ENCODE measurements around the gene GATA1.

Gene GATA1

GRCh38 chrX:48786341-48786800 is at the start of gene GATA1:
Gene GATA1 (plus strand): TSS chrX:48786590. CDS start chrX:48791110, 4,520 bp downstream.
- Histone ChIP-seq H3K36me3 (replicated peaks) (no peaks in the 10 kb centered on the region), H3K27me3 (ENCODE audit: low read depth) (peaks cover 10% of the 10 kb centered on the region; the same call in 1 of the 2 replicates), H3K9me3 (no peaks in the 10 kb centered on the region), H3K4me3 (no peak within 1 kb of the TSS), H3K4me1 (no peaks in the 10 kb centered on the region)
- DNase-seq (ENCODE audit: low spot score in 2 of 2), result no peak
- in situ Hi-C loops (cut with MboI; ENCODE audit: low sequenced_read_pairs), result no loop called here

- in situ Hi-C loops (cut with MboI; ENCODE audit: low sequenced_read_pairs), result no loop called here
- Histone ChIP-seq H3K27me3 (ENCODE audit: low read depth) (no peaks in the 10 kb centered on the region), H3K4me1 (peaks cover 7% of the 10 kb centered on the region), H3K36me3 (replicated peaks) (no peaks in the 10 kb centered on the region), H3K4me3 (peak overlapping the region; percentile 58), H3K9me3 (no peaks in the 10 kb centered on the region)
- no peak for DNase-seq (ENCODE audit: low spot score in 2 of 2)
These were observed 49.5 kb upstream of the GATA1 start for GRCh38 chrX:48736878-48737212.

DNA sequence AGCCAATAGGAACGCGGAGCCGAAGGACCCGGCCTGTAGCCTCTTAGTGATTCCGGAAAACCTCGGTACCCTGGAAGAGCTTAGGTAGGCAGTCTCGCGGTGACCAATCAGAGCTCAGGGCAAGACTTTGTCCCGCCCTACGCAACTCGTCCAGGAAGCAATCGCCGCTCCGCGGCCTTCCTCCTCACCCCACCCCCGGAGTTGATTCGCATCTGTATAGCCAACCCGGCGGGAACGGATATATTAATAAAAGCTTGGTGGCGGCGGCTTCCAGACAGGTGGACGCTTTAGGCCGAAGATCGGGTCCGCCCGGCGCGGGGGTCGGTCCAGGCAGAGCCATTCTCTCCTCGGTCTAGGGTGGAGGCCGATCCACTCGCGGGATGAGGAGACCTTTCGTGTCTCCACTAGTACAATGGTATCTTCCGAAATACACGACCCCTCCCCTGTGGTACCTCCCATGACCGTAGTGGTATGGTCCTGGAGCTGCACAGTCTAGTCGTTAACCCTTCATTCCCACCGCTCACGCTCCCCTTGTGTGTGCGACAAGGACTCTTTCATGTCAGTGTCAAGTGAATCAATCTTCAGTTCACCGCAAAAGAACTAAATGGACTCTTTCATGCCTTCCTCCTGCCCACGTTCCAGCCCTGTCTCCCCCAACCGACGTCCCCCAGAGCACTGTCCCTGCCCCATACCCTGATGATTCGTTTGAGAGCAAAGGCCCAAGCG is 49.0 kb upstream of the GATA1 start:
- DNase-seq (ENCODE audit: low spot score in 2 of 2), result peak; percentile 97 to 99
- no peaks in the 10 kb centered on the region for H3K36me3 ChIP-seq (replicated peaks)
- no peaks in the 10 kb centered on the region for H3K27me3 ChIP-seq (ENCODE audit: low read depth)
- peak overlapping the region; percentile 58 for H3K4me3 ChIP-seq
- H3K9me3 ChIP-seq, result no peaks in the 10 kb centered on the region
- in situ Hi-C loops (cut with MboI; ENCODE audit: low sequenced_read_pairs), result no loop called here
- peaks cover 7% of the 10 kb centered on the region for H3K4me1 ChIP-seq

GRCh38 chrX:48737940-48738339 is 48.5 kb upstream of the GATA1 start:
- H3K9me3 ChIP-seq, result no peaks in the 10 kb centered on the region
- DNase-seq (ENCODE audit: low spot score in 2 of 2), result no peak
- in situ Hi-C loops (cut with MboI; ENCODE audit: low sequenced_read_pairs), result no loop called here
- H3K27me3 ChIP-seq (ENCODE audit: low read depth), result no peaks in the 10 kb centered on the region
- H3K4me1 ChIP-seq, result peaks cover 7% of the 10 kb centered on the region
- peak overlapping the region; percentile 58 for H3K4me3 ChIP-seq
- H3K36me3 ChIP-seq (replicated peaks), result no peaks in the 10 kb centered on the region

GRCh38 chrX:48741834-48742233 is 44.6 kb upstream of the GATA1 start:
- Histone ChIP-seq H3K4me1 (peaks cover 7% of the 10 kb centered on the region), H3K27me3 (ENCODE audit: low read depth) (no peaks in the 10 kb centered on the region), H3K4me3 (no peak overlapping the region), H3K36me3 (replicated peaks) (no peaks in the 10 kb centered on the region), H3K9me3 (no peaks in the 10 kb centered on the region)
- in situ Hi-C loops (cut with MboI; ENCODE audit: low sequenced_read_pairs), result no loop called here
- DNase-seq (ENCODE audit: low spot score in 2 of 2), result no peak

DNA sequence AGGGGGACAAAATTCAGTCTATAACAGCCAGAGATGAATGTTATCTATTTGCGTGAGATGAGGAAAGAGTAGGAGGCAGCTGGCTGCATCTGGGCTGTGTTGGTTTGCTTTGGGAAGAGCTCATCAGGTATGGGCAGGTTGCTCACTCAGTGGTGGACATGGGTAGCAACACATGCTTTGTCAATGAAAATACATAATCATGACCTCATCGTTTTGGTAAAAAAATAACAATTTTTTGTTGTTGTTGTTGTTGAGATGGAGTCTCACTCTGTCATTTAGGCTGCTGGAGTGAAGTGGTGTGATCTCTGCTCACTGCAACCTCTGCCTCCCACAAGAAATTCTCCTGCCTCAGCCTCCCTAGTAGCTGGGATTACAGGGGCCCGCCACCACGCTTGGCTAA is 41.2 kb upstream of the GATA1 start:
- Histone ChIP-seq H3K4me3 (no peak overlapping the region), H3K9me3 (no peaks in the 10 kb centered on the region), H3K4me1 (no peaks in the 10 kb centered on the region), H3K27me3 (ENCODE audit: low read depth) (no peaks in the 10 kb centered on the region), H3K36me3 (replicated peaks) (no peaks in the 10 kb centered on the region)
- in situ Hi-C loops (cut with MboI; ENCODE audit: low sequenced_read_pairs), result no loop called here
- DNase-seq (ENCODE audit: low spot score in 2 of 2), result no peak

- in situ Hi-C loops (cut with MboI; ENCODE audit: low sequenced_read_pairs), result no loop called here
- Histone ChIP-seq H3K27me3 (ENCODE audit: low read depth) (no peaks in the 10 kb centered on the region), H3K36me3 (replicated peaks) (no peaks in the 10 kb centered on the region), H3K4me3 (no peak overlapping the region), H3K4me1 (no peaks in the 10 kb centered on the region), H3K9me3 (no peaks in the 10 kb centered on the region)
- no peak for DNase-seq (ENCODE audit: low spot score in 2 of 2)
These were observed 38.9 kb upstream of the GATA1 start for GRCh38 chrX:48747415-48748016.

- H3K27me3 ChIP-seq (ENCODE audit: low read depth), result no peaks in the 10 kb centered on the region
- no peaks in the 10 kb centered on the region for H3K4me1 ChIP-seq
- in situ Hi-C loops (cut with MboI; ENCODE audit: low sequenced_read_pairs), result no loop called here
- no peaks in the 10 kb centered on the region for H3K36me3 ChIP-seq (replicated peaks)
- no peak overlapping the region for H3K4me3 ChIP-seq
- DNase-seq (ENCODE audit: low spot score in 2 of 2), result no peak
- H3K9me3 ChIP-seq, result no peaks in the 10 kb centered on the region
These were observed 37.2 kb upstream of the GATA1 start for GRCh38 chrX:48749182-48749581.

DNA sequence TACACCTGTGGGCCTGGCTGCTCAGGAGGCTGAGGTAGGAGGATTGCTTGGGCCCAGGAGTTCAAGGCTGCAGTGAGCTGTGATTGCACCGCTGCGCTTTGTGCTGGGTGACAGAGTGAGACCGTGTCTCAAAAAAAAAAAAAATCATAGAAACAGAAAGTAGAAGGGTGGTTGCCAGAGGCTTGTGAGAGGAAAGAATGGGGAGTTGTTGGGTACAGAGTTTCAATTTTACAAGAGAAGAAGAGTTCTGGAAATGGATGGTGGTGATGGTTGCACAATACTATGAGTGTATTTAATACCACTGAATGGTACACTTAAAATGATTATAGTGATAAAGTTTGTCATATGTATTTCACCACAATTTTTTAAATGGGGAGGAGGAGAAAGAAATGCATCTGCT is 35.0 kb upstream of the GATA1 start:
- Histone ChIP-seq H3K27me3 (ENCODE audit: low read depth) (peaks cover 3% of the 10 kb centered on the region; the same call in 1 of the 2 replicates), H3K9me3 (no peaks in the 10 kb centered on the region), H3K36me3 (replicated peaks) (no peaks in the 10 kb centered on the region), H3K4me3 (no peak overlapping the region), H3K4me1 (no peaks in the 10 kb centered on the region)
- in situ Hi-C loops (cut with MboI; ENCODE audit: low sequenced_read_pairs), result no loop called here
- no peak for DNase-seq (ENCODE audit: low spot score in 2 of 2)

DNA sequence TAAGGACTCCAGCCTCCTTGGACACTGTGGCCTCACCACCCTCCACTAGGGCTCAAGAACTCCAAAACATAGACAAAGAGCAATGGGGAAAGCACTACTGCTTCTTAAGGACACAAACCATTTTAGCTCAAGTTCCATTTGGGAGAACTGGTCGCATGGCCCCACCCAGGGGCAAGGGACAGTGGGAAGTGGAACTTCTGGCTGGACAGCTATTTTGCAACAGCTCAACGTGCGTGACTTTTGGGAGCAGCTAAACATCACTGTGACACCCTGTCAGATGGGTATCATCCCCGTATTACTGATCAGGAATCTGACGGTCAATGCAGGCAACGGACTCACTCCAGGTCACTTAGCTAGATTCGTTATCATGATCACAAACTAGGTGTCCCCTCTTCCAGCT is 33.9 kb upstream of the GATA1 start:
- no peak for DNase-seq (ENCODE audit: low spot score in 2 of 2)
- Histone ChIP-seq H3K36me3 (replicated peaks) (no peaks in the 10 kb centered on the region), H3K9me3 (no peaks in the 10 kb centered on the region), H3K4me3 (no peak overlapping the region), H3K27me3 (ENCODE audit: low read depth) (peaks cover 3% of the 10 kb centered on the region; the same call in 1 of the 2 replicates), H3K4me1 (no peaks in the 10 kb centered on the region)
- in situ Hi-C loops (cut with MboI; ENCODE audit: low sequenced_read_pairs), result no loop called here

DNA sequence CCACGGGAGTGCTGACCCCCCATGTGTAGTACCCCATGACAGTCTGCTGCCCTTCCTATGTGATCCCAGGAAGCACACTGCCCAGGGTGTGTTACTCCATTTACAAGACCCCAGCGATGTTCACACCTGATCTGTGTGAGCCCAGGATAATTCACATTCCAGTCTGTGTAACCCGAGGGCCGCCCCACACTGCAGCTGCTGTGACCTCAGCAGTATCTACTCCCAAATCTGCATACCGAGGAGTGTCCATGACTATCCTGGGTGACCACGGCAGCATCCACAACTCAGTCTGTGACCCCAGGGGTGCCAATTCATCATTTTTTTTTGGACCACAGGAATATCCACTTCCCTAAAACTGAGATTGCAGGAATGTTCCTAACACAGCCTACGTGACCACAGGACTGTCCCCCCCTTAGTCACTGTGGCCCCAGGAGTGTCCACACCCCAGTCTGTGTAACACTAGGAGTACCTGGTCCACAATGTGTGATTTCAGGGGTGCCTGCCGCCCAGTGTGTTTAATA is 32.6 kb upstream of the GATA1 start:
- Histone ChIP-seq H3K9me3 (no peaks in the 10 kb centered on the region), H3K27me3 (ENCODE audit: low read depth) (peaks cover 3% of the 10 kb centered on the region; the same call in 1 of the 2 replicates), H3K4me3 (no peak overlapping the region), H3K36me3 (replicated peaks) (no peaks in the 10 kb centered on the region), H3K4me1 (no peaks in the 10 kb centered on the region)
- in situ Hi-C loops (cut with MboI; ENCODE audit: low sequenced_read_pairs), result no loop called here
- DNase-seq (ENCODE audit: low spot score in 2 of 2), result no peak

- Histone ChIP-seq H3K4me1 (no peaks in the 10 kb centered on the region), H3K36me3 (replicated peaks) (no peaks in the 10 kb centered on the region), H3K4me3 (no peak overlapping the region), H3K9me3 (no peaks in the 10 kb centered on the region), H3K27me3 (ENCODE audit: low read depth) (peaks cover 3% of the 10 kb centered on the region; the same call in 1 of the 2 replicates)
- in situ Hi-C loops (cut with MboI; ENCODE audit: low sequenced_read_pairs), result no loop called here
- DNase-seq (ENCODE audit: low spot score in 2 of 2), result no peak
These were observed 32.2 kb upstream of the GATA1 start for GRCh38 chrX:48754238-48754637.

DNA sequence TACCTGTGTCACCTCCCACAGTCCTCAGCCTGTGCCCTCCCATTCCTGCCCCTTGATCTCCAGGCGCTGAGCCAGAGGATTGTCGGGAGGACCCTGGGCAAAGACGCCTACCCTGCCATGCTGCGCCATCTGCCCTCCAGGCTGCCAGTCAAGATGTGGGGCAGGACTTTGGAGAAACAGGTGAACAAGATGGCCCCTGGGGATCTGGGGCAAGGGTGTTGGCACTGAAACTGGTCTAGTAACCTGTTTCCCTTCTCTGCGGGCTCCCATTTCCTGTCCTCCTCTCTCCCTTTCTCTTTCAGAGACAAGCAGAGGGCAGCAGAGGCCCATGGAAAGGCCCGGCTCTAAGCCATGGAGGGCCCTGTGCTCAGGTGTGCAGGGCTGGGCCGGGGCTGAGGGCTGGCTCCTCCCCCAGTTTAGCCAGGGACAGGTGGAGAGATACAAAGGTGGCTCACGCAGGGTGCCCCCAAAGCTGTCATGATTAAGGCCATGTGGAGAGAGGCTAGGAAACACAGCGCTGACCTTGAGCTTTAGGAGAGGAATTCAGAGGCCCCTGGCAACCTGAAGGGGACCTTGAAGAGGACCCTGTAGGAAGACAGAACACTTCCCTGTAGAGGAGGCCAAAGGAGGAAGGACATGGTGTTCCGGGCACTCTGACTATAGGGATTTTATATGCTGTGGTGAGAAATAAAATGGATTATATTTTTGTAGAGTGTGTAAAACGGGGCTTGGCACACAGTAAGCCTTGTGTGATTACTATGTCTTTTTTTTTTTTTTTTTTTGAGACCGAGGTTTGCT is 24.5 kb upstream of the GATA1 start, which contains the start of gene GLOD5:
TSS of gene GLOD5 (plus strand) at position 74 of the 798 bp plus-strand sequence. CDS start at position 118, 44 bp downstream.
- H3K36me3 ChIP-seq (replicated peaks), result no peaks in the 10 kb centered on the region
- peak in 1 of 2 experiments; percentile 23 for DNase-seq (ENCODE audit: low spot score in 2 of 2)
- in situ Hi-C loops (cut with MboI; ENCODE audit: low sequenced_read_pairs), result no loop called here
- H3K4me3 ChIP-seq, result no peak within 1 kb of the TSS
- H3K4me1 ChIP-seq, result no peaks in the 10 kb centered on the region
- H3K9me3 ChIP-seq, result no peaks in the 10 kb centered on the region
- H3K27me3 ChIP-seq (ENCODE audit: low read depth), result no peaks in the 10 kb centered on the region
